22Rv1 (cell line): Measurements from ENCODE around the gene SLC7A14.

ENCODE experiments used
- ZFX ChIP-seq: fragments of 450-650 bp; IDR thresholded peaks from 2 replicates; pipeline ENCODE4 v1.6.1; 2017; ENCODE audit warnings: antibody characterized with exemption, borderline replicate concordance
- TF ChIP-seq, protein P1 (sequence below): fragments of 450-650 bp; IDR thresholded peaks from 2 replicates; pipeline ENCODE4 v1.5.1; 2017; ENCODE audit warnings: mild to moderate bottlenecking

DNA sequence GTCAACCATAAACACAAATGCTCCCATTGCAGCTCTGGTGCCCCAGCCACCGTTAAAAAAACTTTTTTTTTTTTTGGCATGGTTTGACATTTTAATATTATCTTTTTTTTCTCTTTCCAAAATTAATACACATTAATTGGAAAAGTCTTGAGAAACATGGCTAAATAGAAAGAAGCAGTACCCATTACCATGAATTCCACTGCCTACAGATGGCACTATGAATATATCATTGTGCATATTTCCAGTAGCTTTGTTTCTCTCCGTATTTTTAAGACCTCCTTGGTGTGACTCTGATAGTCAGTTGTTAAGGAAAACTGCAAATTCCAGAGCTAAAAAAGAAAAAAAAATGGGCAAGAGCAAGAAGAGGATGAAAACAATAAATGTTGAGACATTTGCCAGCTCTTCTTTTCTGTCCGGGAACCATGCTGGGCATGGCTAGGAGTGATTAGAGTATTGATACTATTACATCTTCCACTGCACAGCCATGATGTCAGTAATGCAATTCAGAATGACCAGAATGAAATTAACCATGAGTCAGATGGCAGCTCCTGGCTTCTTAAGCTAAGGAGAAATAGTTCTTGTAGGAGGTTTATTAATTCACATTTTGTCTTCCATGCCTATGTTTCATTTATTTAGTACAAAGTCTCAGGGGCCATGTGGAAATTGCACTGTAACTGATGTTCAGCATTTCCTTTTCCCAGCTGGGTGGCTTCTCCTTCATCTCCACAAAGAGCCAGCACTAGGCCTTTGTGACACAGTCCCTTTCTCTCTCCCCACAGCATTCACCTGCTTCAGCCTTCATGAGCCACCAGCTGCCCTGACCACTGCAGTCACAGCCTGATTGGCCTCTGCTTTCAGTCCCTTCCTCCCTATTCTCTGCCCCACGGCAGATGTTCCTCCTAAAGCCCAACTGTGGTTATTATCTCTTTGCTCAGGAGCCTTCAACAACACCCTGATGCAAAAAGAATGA, 31.8 kb downstream of the SLC7A14 start:
- TF ChIP-seq, protein P1, sequence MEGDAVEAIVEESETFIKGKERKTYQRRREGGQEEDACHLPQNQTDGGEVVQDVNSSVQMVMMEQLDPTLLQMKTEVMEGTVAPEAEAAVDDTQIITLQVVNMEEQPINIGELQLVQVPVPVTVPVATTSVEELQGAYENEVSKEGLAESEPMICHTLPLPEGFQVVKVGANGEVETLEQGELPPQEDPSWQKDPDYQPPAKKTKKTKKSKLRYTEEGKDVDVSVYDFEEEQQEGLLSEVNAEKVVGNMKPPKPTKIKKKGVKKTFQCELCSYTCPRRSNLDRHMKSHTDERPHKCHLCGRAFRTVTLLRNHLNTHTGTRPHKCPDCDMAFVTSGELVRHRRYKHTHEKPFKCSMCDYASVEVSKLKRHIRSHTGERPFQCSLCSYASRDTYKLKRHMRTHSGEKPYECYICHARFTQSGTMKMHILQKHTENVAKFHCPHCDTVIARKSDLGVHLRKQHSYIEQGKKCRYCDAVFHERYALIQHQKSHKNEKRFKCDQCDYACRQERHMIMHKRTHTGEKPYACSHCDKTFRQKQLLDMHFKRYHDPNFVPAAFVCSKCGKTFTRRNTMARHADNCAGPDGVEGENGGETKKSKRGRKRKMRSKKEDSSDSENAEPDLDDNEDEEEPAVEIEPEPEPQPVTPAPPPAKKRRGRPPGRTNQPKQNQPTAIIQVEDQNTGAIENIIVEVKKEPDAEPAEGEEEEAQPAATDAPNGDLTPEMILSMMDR, result no peak
- no peak for TF ChIP-seq ZFX
